Keratinocyte (primary cell): ENCODE data around the gene CTDSP1. TPM values are rescaled to one million over a fixed set of nuclear protein-coding genes. Genes with fewer than 3 reads are reported as not detected.

Experiments
- DNase-seq: peaks from one replicate; pipeline ENCODE4 v3.0.0-alpha.2; 2011; ENCODE audit warnings: low read depth, missing footprints, low spot score
- FAIRE-seq: peaks from 2 replicates; lab custom pipeline; 2011; peaks lifted over from hg19 to GRCh38; lab: Jason Lieb, UNC
- H2AFZ ChIP-seq: 2 replicates; pipeline ENCODE4 v1.6.0; 2012; ENCODE audit warnings: low read length, control low read depth, inconsistent platforms; ENCODE audit not compliant: control insufficient read depth
- H3K27ac ChIP-seq: 2 replicates; pipeline ENCODE4 v1.5.1; 2011; ENCODE audit warnings: low read length; ENCODE audit not compliant: control insufficient read depth, insufficient read depth
- H3K27me3 ChIP-seq: 3 replicates; pipeline ENCODE4 v1.6.0; 2011; ENCODE audit warnings: low read length; ENCODE audit not compliant: control insufficient read depth, insufficient read depth; ENCODE audit errors: extremely low read depth
- H3K36me3 ChIP-seq, 2 experiments: 2 replicates in 1 of 2; 3 replicates in 1 of 2; pipeline ENCODE4 v1.5.1; 2011; ENCODE audit warnings: low read length in 2 of 2, mild to moderate bottlenecking in 1 of 2; ENCODE audit not compliant: control insufficient read depth in 2 of 2, insufficient read depth in 2 of 2; ENCODE audit errors: extremely low read depth in 1 of 2
- H3K4me1 ChIP-seq: 3 replicates; pipeline ENCODE4 v1.5.1; 2011; ENCODE audit warnings: low read length; ENCODE audit not compliant: control insufficient read depth, insufficient read depth; ENCODE audit errors: extremely low read depth
- H3K4me2 ChIP-seq: 3 replicates; pipeline ENCODE4 v1.6.0; 2011; ENCODE audit warnings: low read depth, low read length; ENCODE audit not compliant: control insufficient read depth, insufficient read depth; ENCODE audit errors: extremely low read depth
- H3K4me3 ChIP-seq, 3 experiments: fragments of 200-600 bp in 1 of 3; sonication (generic) in 1 of 3; 2 replicates in 2 of 3; 3 replicates in 1 of 3; pipeline ENCODE4 v1.5.1; 2011 to 2016; ENCODE audit warnings: low read length in 3 of 3, mild to moderate bottlenecking in 3 of 3, control low read depth in 2 of 3, inconsistent platforms in 1 of 3, low read depth in 1 of 3, mixed read lengths in 1 of 3, mixed run types in 1 of 3, moderate library complexity in 1 of 3; ENCODE audit not compliant: control insufficient read depth in 2 of 3, insufficient read depth in 2 of 3; ENCODE audit errors: extremely low read depth in 1 of 3
- H3K79me2 ChIP-seq: 2 replicates; pipeline ENCODE4 v1.6.0; 2012; ENCODE audit warnings: low read length; ENCODE audit not compliant: control insufficient read depth, insufficient read depth
- H3K9ac ChIP-seq: 3 replicates; pipeline ENCODE4 v1.6.0; 2011; ENCODE audit warnings: low read length; ENCODE audit not compliant: control insufficient read depth, insufficient read depth; ENCODE audit errors: extremely low read depth
- H3K9me1 ChIP-seq: 3 replicates; pipeline ENCODE4 v1.6.0; 2011; ENCODE audit warnings: low read length; ENCODE audit not compliant: control insufficient read depth, insufficient read depth; ENCODE audit errors: extremely low read depth
- H3K9me3 ChIP-seq: 2 replicates; pipeline ENCODE4 v1.5.1; 2012; ENCODE audit warnings: low read depth, low read length; ENCODE audit not compliant: control insufficient read depth
- H4K20me1 ChIP-seq: 3 replicates; pipeline ENCODE4 v1.6.0; 2011; ENCODE audit warnings: low read length; ENCODE audit not compliant: control insufficient read depth, insufficient read depth; ENCODE audit errors: extremely low read depth
- CTCF ChIP-seq, 3 experiments: IDR thresholded peaks in 1 of 3; conservative IDR thresholded peaks in 1 of 3; optimal IDR thresholded peaks in 1 of 3; 2 replicates in 2 of 3; 3 replicates in 1 of 3; pipeline versions ENCODE3 to v1.5.1; 2011; ENCODE audit warnings: low read length in 3 of 3, mild to moderate bottlenecking in 3 of 3, moderate library complexity in 2 of 3, control low read depth in 1 of 3, inconsistent platforms in 1 of 3; ENCODE audit not compliant: insufficient read depth in 2 of 3; ENCODE audit errors: extremely low read depth in 1 of 3
- EZH2 ChIP-seq: IDR thresholded peaks from one replicate; pipeline ENCODE4 v1.6.1; 2012; ENCODE audit warnings: inconsistent platforms, mild to moderate bottlenecking, low read length, moderate library complexity
- dilution Hi-C: fragments of 300-500 bp; cut with MboI; formaldehyde crosslinking; loops from one replicate; pipeline ENCODE4 v1.7.0; 2020; ENCODE audit warnings: low sequenced_read_pairs; ENCODE audit not compliant: extremely low pct_ligation_motif_present
- polyA plus RNA-seq, 5 experiments: library from polyadenylated mRNA; depleted of rRNA in 3 of 5; stranded (reverse) in 3 of 5; stranded (forward) in 1 of 5; unstranded in 1 of 5; fragments of >200 nt; gene quantifications; 1 replicate in 1 of 5; 2 replicates in 3 of 5; 3 replicates in 1 of 5; pipeline versions ENCODE4 v1.2.1 to v1.2.3, GENCODE V29; 2011 to 2012; ENCODE audit warnings: missing spikeins in 2 of 5, low read depth in 1 of 5, low replicate concordance in 1 of 5

CTDSP1 gene
- polyA plus RNA-seq, 1 donor (not counting 4 experiments of a cell fraction or from before 2014, with no cell fraction given) = 38.7 TPM

GRCh38 chr2:218395826-218396687, 3.6 kb upstream of the CTDSP1 start:
- dilution Hi-C loops = no loop called here
- Histone ChIP-seq H3K27me3 (no peaks in the 10 kb centered on the region), H3K9ac (peak overlapping the region; percentile 86), H3K4me1 (peaks cover 20% of the 10 kb centered on the region), H4K20me1 (no peaks in the 10 kb centered on the region), H3K4me3 (peak overlapping the region; percentile 81 to 95 (median 82)), H3K4me2 (peak overlapping the region; percentile 90), H2AFZ (peak overlapping the region; percentile 88), H3K9me1 (no peaks in the 10 kb centered on the region), H3K79me2 (peaks cover 13% of the 10 kb centered on the region), H3K36me3 (no peaks in the 10 kb centered on the region), H3K27ac (peak overlapping the region; percentile 89), H3K9me3 (no peaks in the 10 kb centered on the region)
- TF ChIP-seq CTCF (optimal IDR thresholded peaks at IDR 0.05 in 1 of 3, IDR thresholded peaks at IDR 0.05 in 1 of 3, conservative IDR thresholded peaks at IDR 0.05 in 1 of 3; ENCODE audit: extremely low read depth in 1 of 3, insufficient read depth in 2 of 3, low read length in 3 of 3) (peak in 2 of 3 experiments; percentile 47 to 80), EZH2 (no peak)
- DNase-seq = no peak
- FAIRE-seq = peak; percentile 32

- Histone ChIP-seq H3K9me3 (no peaks in the 10 kb centered on the region), H3K79me2 (peaks cover 21% of the 10 kb centered on the region), H4K20me1 (no peaks in the 10 kb centered on the region), H3K27ac (peak overlapping the region; percentile 89), H3K4me2 (peak overlapping the region; percentile 90), H3K9me1 (no peaks in the 10 kb centered on the region), H3K4me3 (peak overlapping the region; percentile 81 to 95 (median 82)), H3K9ac (peak overlapping the region; percentile 86), H2AFZ (peak overlapping the region; percentile 21), H3K27me3 (no peaks in the 10 kb centered on the region), H3K36me3 (peaks cover 0 to 1% of the 10 kb centered on the region in 2 experiments), H3K4me1 (peaks cover 26% of the 10 kb centered on the region)
- peak; percentile 43 for FAIRE-seq
- no peak for TF ChIP-seq EZH2
- TF ChIP-seq CTCF (optimal IDR thresholded peaks at IDR 0.05 in 1 of 3, IDR thresholded peaks at IDR 0.05 in 1 of 3, conservative IDR thresholded peaks at IDR 0.05 in 1 of 3; ENCODE audit: extremely low read depth in 1 of 3, insufficient read depth in 2 of 3, low read length in 3 of 3) = no peak
- dilution Hi-C loops = no loop called here
- DNase-seq = no peak
Measured at GRCh38 chr2:218396688-218397462, 2.8 kb upstream of the CTDSP1 start.
